GM19035 (cell line): ENCODE data around the gene NLN.
"Not testable (repeated sequence)": the region's sequence is repeated elsewhere in the genome, so short reads cannot be mapped to it uniquely, and the experiment has no call there.

Experiments used
- ATAC-seq: cut with Tn5 transposase; IDR thresholded peaks from one replicate; pipeline ENCODE4 v1.9.1; 2021; ENCODE audit not compliant: unreplicated experiment

The NLN gene

GRCh38 chr5:65730910-65731309 lies 8.9 kb downstream of the NLN start:
- no peak for ATAC-seq

GRCh38 chr5:65732046-65732445 lies 10.0 kb downstream of the NLN start:
- not testable (repeated sequence) for ATAC-seq

DNA sequence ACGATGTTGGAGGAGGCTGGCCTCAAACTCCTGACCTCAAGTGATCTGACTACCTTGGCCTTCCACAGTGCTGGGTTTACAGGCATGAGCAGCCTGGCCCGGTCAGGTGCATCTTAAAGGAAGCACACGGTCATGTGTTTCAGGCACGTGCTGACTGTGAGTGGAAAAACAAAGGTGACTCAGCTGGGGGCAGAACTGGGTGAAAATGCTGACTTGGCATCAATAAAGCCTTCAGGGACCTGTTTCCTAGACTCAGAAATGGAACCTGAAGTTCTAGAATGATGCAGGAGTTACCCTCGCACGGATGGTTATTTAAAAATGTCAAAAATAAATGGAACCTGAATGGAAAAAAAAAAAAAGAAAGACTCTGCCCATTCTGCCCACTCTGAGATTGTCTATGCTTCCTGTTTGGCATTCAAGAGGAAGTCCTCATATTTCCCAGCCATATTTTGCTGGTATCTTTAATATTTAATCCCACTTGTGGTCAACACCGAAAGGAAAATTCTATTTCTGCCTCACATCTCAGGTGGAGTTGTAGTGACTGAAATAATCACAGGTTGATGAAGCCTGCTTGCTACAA lies 12.3 kb downstream of the NLN start:
- ATAC-seq = not testable (repeated sequence)

DNA sequence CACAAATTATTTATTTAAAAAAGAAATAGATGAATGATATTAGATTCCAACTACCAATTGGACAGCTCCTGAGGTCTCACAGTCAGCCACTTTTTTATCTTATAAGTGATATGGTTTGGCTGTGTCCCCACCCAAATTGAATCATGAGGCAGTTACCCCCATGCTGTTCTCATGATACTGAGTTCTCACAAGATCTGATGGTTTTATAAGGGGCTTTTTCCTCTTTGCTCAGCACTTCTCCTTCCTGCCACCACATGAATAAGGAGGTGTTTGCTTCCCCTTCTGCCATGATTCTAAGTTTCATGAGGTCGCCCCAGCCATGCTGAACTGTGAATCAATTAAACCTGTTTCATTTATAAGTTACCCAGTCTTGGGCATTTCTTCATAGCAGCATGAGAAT lies 12.9 kb downstream of the NLN start:
- ATAC-seq = no peak

- ATAC-seq = no peak
Measured at GRCh38 chr5:65736011-65736410, 14.0 kb downstream of the NLN start.

DNA sequence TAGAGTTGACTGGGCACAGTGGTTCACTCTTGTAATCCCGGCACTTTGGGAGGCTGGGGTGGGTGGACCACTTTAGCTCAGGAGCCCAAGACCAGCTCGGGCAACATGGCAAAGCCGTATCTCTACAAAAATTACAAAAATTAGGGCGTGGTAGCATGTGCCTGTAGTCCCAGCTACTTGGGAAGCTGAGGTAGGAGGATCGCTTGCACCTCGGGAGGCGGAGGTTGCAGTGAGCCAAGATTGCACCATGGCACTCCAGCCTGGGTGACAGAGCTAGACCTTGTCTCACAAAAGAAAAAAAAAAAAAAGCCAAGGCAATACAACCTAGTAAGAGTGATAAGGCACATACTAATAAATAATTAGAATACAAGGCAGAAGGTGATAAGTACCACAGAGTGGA lies 15.8 kb downstream of the NLN start:
- no peak for ATAC-seq

GRCh38 chr5:65738305-65738704 lies 16.3 kb downstream of the NLN start:
- no peak for ATAC-seq

- ATAC-seq = no peak
Measured at GRCh38 chr5:65739162-65739561, 17.2 kb downstream of the NLN start.

DNA sequence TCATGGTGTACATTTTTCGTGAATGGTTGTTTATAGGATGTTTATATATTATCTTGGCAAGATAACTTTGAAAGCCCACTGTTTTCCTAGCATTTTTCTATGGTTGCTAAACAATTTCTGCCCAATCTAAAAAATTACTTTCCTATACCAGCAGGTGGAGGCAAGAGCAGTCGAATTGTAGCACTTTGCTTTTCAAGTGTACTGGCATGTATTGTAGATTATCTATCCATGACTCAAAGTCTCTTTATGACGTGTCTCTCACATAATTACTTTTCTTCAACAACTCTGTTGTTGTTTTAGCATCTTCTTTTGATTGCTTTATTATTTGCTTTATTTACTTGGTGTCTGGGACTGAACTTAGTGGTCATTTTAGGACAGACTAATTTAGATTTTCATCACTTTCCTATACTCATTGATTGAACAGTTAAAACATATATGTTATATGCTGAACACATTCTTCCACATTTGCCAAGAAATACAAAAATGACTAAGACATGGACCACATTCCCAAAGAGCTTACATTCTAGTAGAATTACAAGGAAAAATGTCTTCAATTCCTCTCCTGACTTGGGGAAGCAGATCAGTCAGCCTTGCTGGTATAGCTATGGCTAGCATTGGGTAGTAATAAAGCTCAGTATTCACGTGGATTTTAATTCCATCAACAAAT lies 20.7 kb downstream of the NLN start:
- ATAC-seq = peak; percentile 84

GRCh38 chr5:65749221-65749844 lies 27.3 kb downstream of the NLN start:
- ATAC-seq = no peak

- ATAC-seq = no peak
Measured at GRCh38 chr5:65749956-65750355, 28.0 kb downstream of the NLN start.

DNA sequence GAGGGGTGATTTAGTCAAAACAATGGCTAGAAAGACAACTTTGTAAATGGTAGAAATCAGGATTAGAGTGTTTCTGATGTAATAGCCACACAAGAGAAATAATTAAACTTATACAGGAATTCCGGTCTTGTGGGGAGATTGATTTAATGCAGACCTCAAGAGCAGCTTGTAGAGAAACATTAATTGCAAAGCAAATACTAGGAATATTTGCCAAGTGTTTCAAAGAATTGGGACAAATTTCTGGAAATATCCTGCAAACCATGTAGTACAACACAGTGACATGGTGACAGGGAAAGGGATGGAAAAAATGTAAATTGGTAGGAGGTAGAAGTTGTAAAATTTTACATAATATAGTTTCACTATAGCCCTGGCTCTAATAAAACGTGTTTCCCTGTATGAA lies 28.9 kb downstream of the NLN start:
- no peak for ATAC-seq

DNA sequence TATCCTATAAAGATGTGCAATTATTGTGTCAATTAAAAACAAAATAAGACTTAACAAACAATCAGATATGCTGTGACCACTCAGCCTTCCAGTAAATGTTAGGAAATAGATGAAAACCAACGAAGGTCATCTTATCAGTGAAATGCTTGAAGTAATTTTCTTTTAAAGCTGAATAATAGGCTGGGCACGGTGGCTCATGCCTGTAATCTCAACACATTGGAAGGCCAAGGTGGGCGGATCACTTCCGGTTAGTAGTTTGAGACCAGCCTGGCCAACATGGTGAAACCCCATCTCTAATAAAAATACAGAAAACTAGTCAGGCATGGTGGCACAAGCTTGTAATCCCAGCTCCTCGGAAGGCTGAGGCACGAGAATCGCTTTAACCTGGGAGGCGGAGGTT lies 31.2 kb downstream of the NLN start:
- no peak for ATAC-seq

GRCh38 chr5:65758546-65759144 lies 36.6 kb downstream of the NLN start:
- ATAC-seq = no peak

- ATAC-seq = no peak
Measured at GRCh38 chr5:65760504-65761275, 38.7 kb downstream of the NLN start.

- no peak for ATAC-seq
Measured at GRCh38 chr5:65762234-65762633, 40.2 kb downstream of the NLN start.

- no peak for ATAC-seq
Measured at GRCh38 chr5:65765582-65765981, 43.6 kb downstream of the NLN start.

DNA sequence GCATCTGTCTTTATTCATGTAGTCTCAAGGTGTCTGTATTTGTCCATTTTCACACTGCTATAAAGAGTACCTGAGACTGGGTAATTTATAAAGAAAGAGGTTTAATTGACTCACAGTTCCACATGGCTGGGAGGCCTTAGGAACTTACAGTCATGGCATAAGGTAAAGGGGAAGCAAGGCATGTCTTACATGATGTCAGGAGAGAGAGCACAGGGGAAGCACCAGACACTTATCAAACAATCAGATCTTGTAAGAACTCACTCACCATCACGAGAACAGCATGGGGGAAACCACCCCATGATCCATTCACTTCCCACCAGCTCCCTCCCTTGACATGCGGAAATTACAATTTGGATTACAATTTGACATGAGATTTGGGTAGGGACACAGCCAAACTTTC lies 44.2 kb downstream of the NLN start:
- no peak for ATAC-seq

GRCh38 chr5:65766781-65767180 lies 44.8 kb downstream of the NLN start:
- no peak for ATAC-seq

DNA sequence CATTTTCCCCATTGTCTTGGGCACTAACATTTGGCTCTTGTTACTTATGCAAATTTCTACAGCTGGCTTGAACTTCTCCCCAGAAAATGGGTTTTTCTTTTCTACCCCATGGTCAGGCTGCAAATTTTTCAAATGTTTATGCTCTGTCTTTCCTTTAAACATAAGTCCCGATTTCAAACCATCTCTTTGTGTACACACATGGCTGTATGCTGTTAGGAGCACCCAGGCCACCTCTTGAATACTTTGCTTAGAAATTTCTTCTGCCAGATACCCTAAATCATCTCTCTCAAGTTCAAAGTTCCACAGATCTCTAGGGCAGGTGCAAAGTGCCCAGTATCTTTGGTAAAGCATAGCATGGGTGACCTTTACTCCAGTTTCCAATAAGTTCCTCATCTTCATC lies 45.6 kb downstream of the NLN start:
- ATAC-seq = no peak

DNA sequence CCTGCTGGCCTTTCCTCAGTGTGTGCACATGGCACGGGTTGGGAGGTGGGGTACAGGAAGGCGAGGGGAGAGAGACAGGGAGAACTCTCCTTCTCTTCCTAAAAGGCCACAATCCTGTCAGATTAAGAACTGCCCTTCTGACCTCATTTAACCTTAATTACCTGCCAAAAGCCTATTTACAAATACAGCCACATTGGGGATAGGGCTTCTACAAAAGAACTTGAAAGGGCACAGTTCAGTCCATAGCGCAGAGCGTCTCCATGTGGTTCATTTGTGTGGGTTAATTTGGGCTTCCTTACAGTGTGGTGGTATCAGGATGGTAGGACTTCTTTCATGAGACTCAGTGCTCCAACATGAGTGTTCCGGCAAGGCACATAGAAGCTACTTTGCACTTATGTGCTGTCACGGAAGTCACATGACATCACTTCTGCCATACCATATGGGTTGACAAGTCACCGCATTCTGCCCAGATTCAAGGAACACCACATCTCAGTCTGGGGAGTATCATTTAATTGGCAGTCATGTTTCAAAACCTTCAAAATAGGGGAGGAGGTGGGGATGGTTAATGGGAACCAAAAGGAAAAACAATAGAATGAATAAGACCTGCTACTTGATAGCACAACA lies 46.8 kb downstream of the NLN start:
- no peak for ATAC-seq
